BE2C (cell line): ENCODE data around the gene PHF20.

Source experiments
- DNase-seq: peaks from one replicate; pipeline ENCODE4 v3.0.0-alpha.2; 2020
- H3K27me3 ChIP-seq: fragments of 250-450 bp; sonication (Bioruptor Pico); 2 replicates; pipeline ENCODE4 v1.5.1; 2020; ENCODE audit warnings: mild to moderate bottlenecking
- H3K36me3 ChIP-seq: fragments of 250-450 bp; sonication (Bioruptor Pico); 2 replicates; pipeline ENCODE4 v1.5.1; 2020; ENCODE audit warnings: mild to moderate bottlenecking
- H3K4me1 ChIP-seq: fragments of 250-450 bp; sonication (Bioruptor Pico); 2 replicates; pipeline ENCODE4 v1.5.1; 2020
- H3K4me3 ChIP-seq: 2 replicates; pipeline ENCODE4 v1.5.1; 2011; ENCODE audit warnings: low read depth, low read length
- H3K9me3 ChIP-seq: fragments of 250-450 bp; sonication (Bioruptor Pico); 2 replicates; pipeline ENCODE4 v1.5.1; 2020
- CTCF ChIP-seq: IDR thresholded peaks from 2 replicates; pipeline ENCODE4 v1.5.1; 2012; ENCODE audit warnings: mild to moderate bottlenecking, low read depth, low read length

The PHF20 gene

GRCh38 chr20:35967979-35968640 lies 196.3 kb downstream of the PHF20 start, which contains the start of gene CNBD2:
TSS of gene CNBD2 (plus strand) at chr20:35968590. CDS start at chr20:35968763, 173 bp downstream.
- Histone ChIP-seq H3K4me1 (no peaks in the 10 kb centered on the region), H3K27me3 (no peaks in the 10 kb centered on the region), H3K4me3 (no peak within 1 kb of the TSS), H3K9me3 (no peaks in the 10 kb centered on the region), H3K36me3 (no peaks in the 10 kb centered on the region)
- DNase-seq: no peak
- no peak for TF ChIP-seq CTCF

- no peaks in the 10 kb centered on the region for H3K4me1 ChIP-seq
- no peak overlapping the region for H3K4me3 ChIP-seq
- H3K9me3 ChIP-seq: no peaks in the 10 kb centered on the region
- DNase-seq: no peak
- TF ChIP-seq CTCF: no peak
- H3K36me3 ChIP-seq: no peaks in the 10 kb centered on the region
- H3K27me3 ChIP-seq: no peaks in the 10 kb centered on the region
These were observed 197.1 kb downstream of the PHF20 start for GRCh38 chr20:35968930-35969329.

DNA sequence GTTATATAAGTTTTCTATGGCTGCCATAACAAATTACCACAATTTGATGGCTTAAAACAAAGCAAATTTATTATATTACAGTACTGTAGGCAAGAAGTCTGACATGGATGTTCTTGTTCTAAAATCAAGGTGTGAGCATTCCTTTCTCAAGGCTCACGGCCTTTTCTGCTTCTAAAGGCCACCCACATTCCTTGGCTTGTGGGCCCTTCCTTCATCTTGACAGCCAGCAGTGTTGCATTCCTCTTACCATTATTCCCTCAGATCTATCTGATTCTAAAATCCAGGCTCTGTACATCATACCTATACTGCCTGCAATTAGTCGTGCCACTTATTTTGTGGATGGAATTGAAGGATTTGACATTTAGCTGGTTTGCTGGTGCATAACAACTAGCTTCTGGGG lies 200.2 kb downstream of the PHF20 start:
- Histone ChIP-seq H3K4me1 (no peaks in the 10 kb centered on the region), H3K27me3 (no peaks in the 10 kb centered on the region), H3K9me3 (no peaks in the 10 kb centered on the region), H3K4me3 (no peak overlapping the region), H3K36me3 (no peaks in the 10 kb centered on the region)
- no peak for TF ChIP-seq CTCF
- no peak for DNase-seq

- no peaks in the 10 kb centered on the region for H3K27me3 ChIP-seq
- no peak for DNase-seq
- no peak for TF ChIP-seq CTCF
These were observed 200.6 kb downstream of the PHF20 start for GRCh38 chr20:35972462-35972861.

DNA sequence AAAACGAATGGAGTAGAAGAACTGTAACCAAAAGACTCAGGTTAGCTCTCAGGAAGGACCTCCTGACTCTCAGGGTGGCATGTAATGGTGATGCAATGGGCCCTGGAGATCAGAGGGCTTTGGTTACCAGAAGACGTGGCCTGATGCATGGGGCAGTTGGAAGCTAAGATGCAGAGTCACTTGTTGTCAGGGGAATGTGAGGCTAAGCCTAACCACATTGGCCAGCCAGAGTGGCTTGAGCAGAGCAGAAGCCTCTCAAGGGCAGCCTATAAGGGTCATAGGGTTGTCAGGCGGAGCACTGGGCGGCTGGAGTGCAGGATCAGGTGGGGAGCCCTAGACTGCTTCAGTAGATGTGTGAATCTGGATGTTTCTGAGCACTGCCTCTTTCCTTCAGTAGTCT lies 202.4 kb downstream of the PHF20 start:
- no peaks in the 10 kb centered on the region for H3K4me1 ChIP-seq
- no peaks in the 10 kb centered on the region for H3K36me3 ChIP-seq
- no peak overlapping the region for H3K4me3 ChIP-seq
- no peaks in the 10 kb centered on the region for H3K27me3 ChIP-seq
- DNase-seq: no peak
- TF ChIP-seq CTCF: no peak
- H3K9me3 ChIP-seq: no peaks in the 10 kb centered on the region

More at GRCh38 chr20:35972462-35972861, 200.6 kb downstream of the PHF20 start:
- Histone ChIP-seq H3K36me3 (no peaks in the 10 kb centered on the region), H3K9me3 (no peaks in the 10 kb centered on the region), H3K4me1 (no peaks in the 10 kb centered on the region), H3K4me3 (no peak overlapping the region)

DNA sequence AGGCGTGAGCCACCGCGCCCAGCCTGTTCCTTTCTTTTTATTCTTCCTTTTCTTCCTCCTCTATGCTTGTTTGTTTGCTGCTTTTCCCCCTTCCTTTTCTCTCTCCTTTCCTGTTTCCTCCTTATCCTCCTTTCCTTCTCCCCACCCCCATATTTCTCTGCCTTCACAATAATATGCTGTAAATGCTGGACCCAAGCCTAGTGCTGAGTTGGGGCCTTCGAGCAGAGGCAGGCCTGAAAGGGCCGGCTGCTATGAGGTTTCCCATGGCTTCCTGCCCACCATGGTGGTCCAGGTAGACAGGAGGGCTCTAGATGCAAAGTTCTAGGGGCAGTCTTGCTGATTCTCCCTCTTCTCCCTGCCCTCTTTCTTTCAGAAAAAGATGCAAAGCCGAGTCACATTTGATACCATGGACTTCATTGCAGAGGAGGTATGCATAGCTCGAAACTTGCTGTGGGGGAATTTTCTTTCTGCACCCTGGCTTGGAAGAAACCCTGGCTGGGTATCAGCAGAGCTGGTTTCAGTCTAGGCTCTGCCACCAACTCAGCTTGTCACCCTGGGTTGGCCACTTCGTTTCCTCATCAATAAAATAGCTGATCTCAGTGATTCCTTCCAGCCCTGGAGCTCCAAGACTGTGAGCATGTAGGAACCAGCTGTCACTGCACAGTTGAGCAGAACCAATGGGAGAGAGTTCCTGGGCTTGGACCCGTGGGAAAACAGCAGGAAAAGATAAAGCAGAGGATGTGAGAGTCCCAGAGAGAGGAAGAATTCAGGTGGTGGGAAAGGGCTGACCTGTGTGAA lies 204.0 kb downstream of the PHF20 start:
- Histone ChIP-seq H3K27me3 (no peaks in the 10 kb centered on the region), H3K9me3 (no peaks in the 10 kb centered on the region), H3K4me1 (no peaks in the 10 kb centered on the region), H3K4me3 (no peak overlapping the region), H3K36me3 (no peaks in the 10 kb centered on the region)
- no peak for TF ChIP-seq CTCF
- no peak for DNase-seq
